Astrocyte of the hippocampus (primary cell): ENCODE measurements around the gene ZNF317.
"Not testable (repeated sequence)": the region's sequence is repeated elsewhere in the genome, so short reads cannot be mapped to it uniquely, and the experiment has no call there.

ENCODE experiments used
- DNase-seq: peaks from one replicate; pipeline ENCODE4 v3.0.0; 2011; ENCODE audit warnings: low read depth, low spot score

Gene ZNF317

GRCh38 chr19:9171393-9171991, 31.3 kb downstream of the ZNF317 start:
- DNase-seq: peak; percentile 4

- DNase-seq: no peak
These were observed 35.1 kb downstream of the ZNF317 start for GRCh38 chr19:9175326-9175725.

GRCh38 chr19:9178901-9179300, 38.7 kb downstream of the ZNF317 start, which contains the start of gene OR7D2:
Gene OR7D2, plus strand, starts transcription at chr19:9178979. Its CDS starts 6,803 bp downstream, at chr19:9185782.
- DNase-seq: no peak

GRCh38 chr19:9183000-9183399, 42.8 kb downstream of the ZNF317 start:
- DNase-seq: no peak

- DNase-seq: no peak
These were observed 47.0 kb downstream of the ZNF317 start for GRCh38 chr19:9187191-9187590.

GRCh38 chr19:9189535-9189934, 49.3 kb downstream of the ZNF317 start:
- DNase-seq: no peak

GRCh38 chr19:9198044-9198443, 57.8 kb downstream of the ZNF317 start:
- not testable (repeated sequence) for DNase-seq

GRCh38 chr19:9205501-9206113, 65.4 kb downstream of the ZNF317 start:
- DNase-seq: peak; percentile 76
